ENCODE results near the gene CAMTA1.

DNA sequence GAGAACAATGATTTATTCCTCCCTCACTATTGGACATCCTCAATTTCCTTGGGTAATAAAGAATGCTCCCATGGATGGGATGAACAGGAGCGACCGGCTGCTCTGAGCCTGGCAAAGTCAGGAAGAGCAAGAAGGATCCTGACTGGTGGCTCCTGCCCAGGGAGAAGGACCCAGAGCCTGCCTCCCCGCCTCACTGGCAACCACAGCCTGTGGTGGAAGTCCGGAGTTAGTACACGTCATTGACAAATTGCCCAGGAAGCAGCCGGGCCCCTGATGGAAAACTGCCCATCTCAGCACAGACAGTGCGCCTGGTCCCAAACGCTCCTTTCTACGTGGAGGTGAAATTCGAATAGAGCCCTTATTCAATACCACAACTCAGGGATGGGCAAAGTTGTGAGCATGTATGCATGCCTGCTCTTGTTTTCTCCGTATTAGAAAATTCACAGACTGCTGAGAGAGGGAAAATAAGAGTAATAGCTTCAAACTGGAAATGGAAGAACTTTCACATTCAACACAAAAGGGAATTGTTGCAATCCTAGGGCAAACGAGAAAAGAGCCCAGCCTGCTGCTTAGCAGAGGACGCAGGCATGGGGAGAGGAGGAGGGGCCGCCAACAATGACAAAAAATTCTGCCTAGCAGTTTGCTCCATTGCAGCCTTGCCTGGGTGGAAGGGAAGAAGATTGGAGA, 588.8 kb downstream of the CAMTA1 start:
- TF ChIP-seq, protein P1, sequence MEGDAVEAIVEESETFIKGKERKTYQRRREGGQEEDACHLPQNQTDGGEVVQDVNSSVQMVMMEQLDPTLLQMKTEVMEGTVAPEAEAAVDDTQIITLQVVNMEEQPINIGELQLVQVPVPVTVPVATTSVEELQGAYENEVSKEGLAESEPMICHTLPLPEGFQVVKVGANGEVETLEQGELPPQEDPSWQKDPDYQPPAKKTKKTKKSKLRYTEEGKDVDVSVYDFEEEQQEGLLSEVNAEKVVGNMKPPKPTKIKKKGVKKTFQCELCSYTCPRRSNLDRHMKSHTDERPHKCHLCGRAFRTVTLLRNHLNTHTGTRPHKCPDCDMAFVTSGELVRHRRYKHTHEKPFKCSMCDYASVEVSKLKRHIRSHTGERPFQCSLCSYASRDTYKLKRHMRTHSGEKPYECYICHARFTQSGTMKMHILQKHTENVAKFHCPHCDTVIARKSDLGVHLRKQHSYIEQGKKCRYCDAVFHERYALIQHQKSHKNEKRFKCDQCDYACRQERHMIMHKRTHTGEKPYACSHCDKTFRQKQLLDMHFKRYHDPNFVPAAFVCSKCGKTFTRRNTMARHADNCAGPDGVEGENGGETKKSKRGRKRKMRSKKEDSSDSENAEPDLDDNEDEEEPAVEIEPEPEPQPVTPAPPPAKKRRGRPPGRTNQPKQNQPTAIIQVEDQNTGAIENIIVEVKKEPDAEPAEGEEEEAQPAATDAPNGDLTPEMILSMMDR (IDR thresholded peaks at IDR 0.05) = no peak
- TF ChIP-seq POLR2AphosphoS5 (IDR thresholded peaks at IDR 0.05) (no peak), POLR2A (IDR thresholded peaks at IDR 0.05) (no peak)

Data from upper lobe of left lung (tissue), 4 donors.